WTC11 (cell line): ENCODE data around the gene CELF2. TPM values are rescaled to one million over a fixed set of nuclear protein-coding genes. Genes with fewer than 3 reads are reported as not detected.

ENCODE experiments used
- ATAC-seq: fragments of 200-7000 bp; cut with Tn5 transposase; 2 replicates; pipeline ENCODE4 v1.10.0; 2021; ENCODE audit warnings: mild to moderate bottlenecking, moderate library complexity
- CTCF ChIA-PET: fragments of 300-600 bp; sonication (Branson Sonifier 250); formaldehyde crosslinking; loops from one replicate; lab custom pipeline; 2021; ENCODE audit warnings: antibody characterized with exemption; lab: Charles Lee
- POLR2A ChIA-PET: fragments of 350-600 bp; sonication (Branson Sonifier 250); formaldehyde crosslinking; loops from one replicate; lab custom pipeline; 2021; ENCODE audit warnings: antibody characterized with exemption; lab: Charles Lee
- DNase-seq: peaks from one replicate; pipeline ENCODE4 v3.0.0; 2021; ENCODE audit warnings: low spot score
- H3K27ac Mint-ChIP-seq: 2 replicates; pipeline ENCODE4 v1.8.0; 2021; ENCODE audit warnings: mixed read lengths
- H3K27me3 Mint-ChIP-seq: 2 replicates; pipeline ENCODE4 v1.8.0; 2021; ENCODE audit warnings: low read depth, mild to moderate bottlenecking, moderate library complexity, mixed read lengths
- H3K36me3 Mint-ChIP-seq: 2 replicates; pipeline ENCODE4 v1.8.0; 2021; ENCODE audit warnings: mixed read lengths
- H3K4me1 Mint-ChIP-seq: 2 replicates; pipeline ENCODE4 v1.8.0; 2022; ENCODE audit warnings: mixed read lengths
- H3K4me3 Mint-ChIP-seq: 2 replicates; pipeline ENCODE4 v1.8.0; 2021; ENCODE audit warnings: mild to moderate bottlenecking, moderate library complexity, mixed read lengths
- H3K9me3 Mint-ChIP-seq: 2 replicates; pipeline ENCODE4 v1.8.0; 2021; ENCODE audit warnings: mixed read lengths
- CREB1 ChIP-seq: sonication (generic); formaldehyde crosslinking; IDR thresholded peaks from 2 replicates; pipeline ENCODE4 v1.8.0; 2023; ENCODE audit warnings: mild to moderate bottlenecking, missing genetic modification reagents
- IRF1 ChIP-seq: sonication (generic); formaldehyde crosslinking; IDR thresholded peaks from 2 replicates; pipeline ENCODE4 v1.8.0; 2023; ENCODE audit warnings: missing genetic modification reagents
- IRF2 ChIP-seq: sonication (generic); formaldehyde crosslinking; IDR thresholded peaks from 2 replicates; pipeline ENCODE4 v1.8.0; 2022; ENCODE audit warnings: low read depth, missing genetic modification reagents, borderline replicate concordance
- JAZF1 ChIP-seq: fragments of 250-450 bp; sonication (Bioruptor Pico); IDR thresholded peaks from 2 replicates; pipeline ENCODE4 v1.9.0; 2021; ENCODE audit warnings: moderate library complexity, mild to moderate bottlenecking, inconsistent platforms
- MLX ChIP-seq: sonication (generic); formaldehyde crosslinking; IDR thresholded peaks from 2 replicates; pipeline ENCODE4 v1.8.1; 2023; ENCODE audit warnings: mild to moderate bottlenecking, missing genetic modification reagents, moderate library complexity
- NFYB ChIP-seq: sonication (generic); formaldehyde crosslinking; conservative IDR thresholded peaks from 2 replicates; pipeline ENCODE4 v1.8.0; 2022; ENCODE audit warnings: low read depth, missing genetic modification reagents
- RELA ChIP-seq: sonication (generic); formaldehyde crosslinking; IDR thresholded peaks from 2 replicates; pipeline ENCODE4 v1.8.1; 2022; ENCODE audit warnings: missing genetic modification reagents, mild to moderate bottlenecking, borderline replicate concordance
- TP53 ChIP-seq: sonication (generic); formaldehyde crosslinking; IDR thresholded peaks from 2 replicates; pipeline ENCODE4 v1.8.1; 2023; ENCODE audit warnings: mild to moderate bottlenecking, missing genetic modification reagents
- ZNF317 ChIP-seq: sonication (generic); formaldehyde crosslinking; IDR thresholded peaks from 2 replicates; pipeline ENCODE4 v1.8.1; 2023; ENCODE audit warnings: low read depth, mild to moderate bottlenecking, moderate library complexity, missing genetic modification reagents, borderline replicate concordance
- total RNA-seq: library from RNA; stranded (reverse); gene quantifications from 3 replicates; pipeline ENCODE4 v1.2.3, GENCODE V29; 2021
- TF ChIP-seq, protein P1 (sequence below): sonication (generic); formaldehyde crosslinking; conservative IDR thresholded peaks from 2 replicates; pipeline ENCODE4 v1.8.1; 2023; ENCODE audit warnings: mild to moderate bottlenecking, low read depth, missing genetic modification reagents, moderate library complexity
- TF ChIP-seq, protein P2 (sequence below): sonication (generic); formaldehyde crosslinking; IDR thresholded peaks from 2 replicates; pipeline ENCODE4 v1.8.0; 2022; ENCODE audit warnings: missing genetic modification reagents
- TF ChIP-seq, protein P3 (sequence below): sonication (generic); formaldehyde crosslinking; IDR thresholded peaks from 2 replicates; pipeline ENCODE4 v1.8.1; 2022; ENCODE audit warnings: low read depth, mild to moderate bottlenecking, moderate library complexity, missing genetic modification reagents, borderline replicate concordance
- TF ChIP-seq, protein P4 (sequence below): sonication (generic); formaldehyde crosslinking; IDR thresholded peaks from 2 replicates; pipeline ENCODE4 v1.8.0; 2023; ENCODE audit warnings: mild to moderate bottlenecking, missing genetic modification reagents

The CELF2 gene
- total RNA-seq, 1 experiment from 2014 or later, result 24.6 TPM

DNA sequence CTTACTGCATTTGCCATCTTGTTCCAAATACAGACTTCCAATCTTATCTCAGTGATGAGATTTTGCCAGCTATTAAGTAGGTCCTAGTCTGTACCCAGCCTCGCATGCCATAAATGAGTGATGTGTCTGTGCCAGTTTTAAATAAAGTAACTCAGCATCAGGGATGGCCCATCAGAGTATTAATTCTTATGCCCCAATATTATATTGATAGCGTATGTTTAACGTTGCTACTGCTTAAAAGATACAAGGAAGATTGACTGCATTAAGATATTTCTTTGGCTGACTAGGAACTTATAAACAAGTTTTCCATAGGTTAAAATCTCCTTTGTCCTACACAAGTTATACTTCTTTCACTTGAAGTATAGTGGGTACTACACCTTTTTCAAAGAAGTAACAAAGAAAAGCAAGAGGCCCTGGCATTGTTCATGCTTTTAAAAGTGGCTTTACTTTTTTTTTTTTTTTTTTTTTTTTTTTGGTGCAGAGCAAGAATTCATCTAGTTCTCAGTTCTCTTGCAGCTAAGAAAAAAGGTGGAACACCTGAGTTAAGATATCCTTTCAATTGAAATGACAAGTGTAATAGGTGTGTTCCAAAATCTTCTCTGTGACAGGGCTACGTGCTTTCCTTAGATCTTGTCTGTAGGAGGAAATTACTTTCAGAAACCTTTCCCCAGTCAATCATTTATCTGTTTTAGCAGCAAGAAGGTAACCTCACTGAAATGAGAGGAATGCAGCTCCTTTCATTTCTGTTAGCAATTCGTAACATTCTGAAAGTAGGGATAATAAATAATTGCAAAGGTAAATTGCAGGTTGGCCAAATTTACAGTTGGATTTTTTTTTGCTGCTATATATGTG, 245.0 kb downstream of the CELF2 start:
- TF ChIP-seq, protein P1, sequence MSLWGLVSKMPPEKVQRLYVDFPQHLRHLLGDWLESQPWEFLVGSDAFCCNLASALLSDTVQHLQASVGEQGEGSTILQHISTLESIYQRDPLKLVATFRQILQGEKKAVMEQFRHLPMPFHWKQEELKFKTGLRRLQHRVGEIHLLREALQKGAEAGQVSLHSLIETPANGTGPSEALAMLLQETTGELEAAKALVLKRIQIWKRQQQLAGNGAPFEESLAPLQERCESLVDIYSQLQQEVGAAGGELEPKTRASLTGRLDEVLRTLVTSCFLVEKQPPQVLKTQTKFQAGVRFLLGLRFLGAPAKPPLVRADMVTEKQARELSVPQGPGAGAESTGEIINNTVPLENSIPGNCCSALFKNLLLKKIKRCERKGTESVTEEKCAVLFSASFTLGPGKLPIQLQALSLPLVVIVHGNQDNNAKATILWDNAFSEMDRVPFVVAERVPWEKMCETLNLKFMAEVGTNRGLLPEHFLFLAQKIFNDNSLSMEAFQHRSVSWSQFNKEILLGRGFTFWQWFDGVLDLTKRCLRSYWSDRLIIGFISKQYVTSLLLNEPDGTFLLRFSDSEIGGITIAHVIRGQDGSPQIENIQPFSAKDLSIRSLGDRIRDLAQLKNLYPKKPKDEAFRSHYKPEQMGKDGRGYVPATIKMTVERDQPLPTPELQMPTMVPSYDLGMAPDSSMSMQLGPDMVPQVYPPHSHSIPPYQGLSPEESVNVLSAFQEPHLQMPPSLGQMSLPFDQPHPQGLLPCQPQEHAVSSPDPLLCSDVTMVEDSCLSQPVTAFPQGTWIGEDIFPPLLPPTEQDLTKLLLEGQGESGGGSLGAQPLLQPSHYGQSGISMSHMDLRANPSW (CRISPR knock-in tag), result no peak
- TF ChIP-seq RELA (CRISPR knock-in tag) (no peak), CREB1 (CRISPR knock-in tag) (no peak), MLX (CRISPR knock-in tag) (no peak), ZNF317 (CRISPR knock-in tag) (no peak), NFYB (CRISPR knock-in tag) (no peak), TP53 (CRISPR knock-in tag) (no peak), JAZF1 (no peak), IRF1 (CRISPR knock-in tag) (no peak), IRF2 (CRISPR knock-in tag) (no peak)
- TF ChIP-seq, protein P2, sequence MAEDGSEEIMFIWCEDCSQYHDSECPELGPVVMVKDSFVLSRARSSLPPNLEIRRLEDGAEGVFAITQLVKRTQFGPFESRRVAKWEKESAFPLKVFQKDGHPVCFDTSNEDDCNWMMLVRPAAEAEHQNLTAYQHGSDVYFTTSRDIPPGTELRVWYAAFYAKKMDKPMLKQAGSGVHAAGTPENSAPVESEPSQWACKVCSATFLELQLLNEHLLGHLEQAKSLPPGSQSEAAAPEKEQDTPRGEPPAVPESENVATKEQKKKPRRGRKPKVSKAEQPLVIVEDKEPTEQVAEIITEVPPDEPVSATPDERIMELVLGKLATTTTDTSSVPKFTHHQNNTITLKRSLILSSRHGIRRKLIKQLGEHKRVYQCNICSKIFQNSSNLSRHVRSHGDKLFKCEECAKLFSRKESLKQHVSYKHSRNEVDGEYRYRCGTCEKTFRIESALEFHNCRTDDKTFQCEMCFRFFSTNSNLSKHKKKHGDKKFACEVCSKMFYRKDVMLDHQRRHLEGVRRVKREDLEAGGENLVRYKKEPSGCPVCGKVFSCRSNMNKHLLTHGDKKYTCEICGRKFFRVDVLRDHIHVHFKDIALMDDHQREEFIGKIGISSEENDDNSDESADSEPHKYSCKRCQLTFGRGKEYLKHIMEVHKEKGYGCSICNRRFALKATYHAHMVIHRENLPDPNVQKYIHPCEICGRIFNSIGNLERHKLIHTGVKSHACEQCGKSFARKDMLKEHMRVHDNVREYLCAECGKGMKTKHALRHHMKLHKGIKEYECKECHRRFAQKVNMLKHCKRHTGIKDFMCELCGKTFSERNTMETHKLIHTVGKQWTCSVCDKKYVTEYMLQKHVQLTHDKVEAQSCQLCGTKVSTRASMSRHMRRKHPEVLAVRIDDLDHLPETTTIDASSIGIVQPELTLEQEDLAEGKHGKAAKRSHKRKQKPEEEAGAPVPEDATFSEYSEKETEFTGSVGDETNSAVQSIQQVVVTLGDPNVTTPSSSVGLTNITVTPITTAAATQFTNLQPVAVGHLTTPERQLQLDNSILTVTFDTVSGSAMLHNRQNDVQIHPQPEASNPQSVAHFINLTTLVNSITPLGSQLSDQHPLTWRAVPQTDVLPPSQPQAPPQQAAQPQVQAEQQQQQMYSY (CRISPR knock-in tag), result no peak
- TF ChIP-seq, protein P3, sequence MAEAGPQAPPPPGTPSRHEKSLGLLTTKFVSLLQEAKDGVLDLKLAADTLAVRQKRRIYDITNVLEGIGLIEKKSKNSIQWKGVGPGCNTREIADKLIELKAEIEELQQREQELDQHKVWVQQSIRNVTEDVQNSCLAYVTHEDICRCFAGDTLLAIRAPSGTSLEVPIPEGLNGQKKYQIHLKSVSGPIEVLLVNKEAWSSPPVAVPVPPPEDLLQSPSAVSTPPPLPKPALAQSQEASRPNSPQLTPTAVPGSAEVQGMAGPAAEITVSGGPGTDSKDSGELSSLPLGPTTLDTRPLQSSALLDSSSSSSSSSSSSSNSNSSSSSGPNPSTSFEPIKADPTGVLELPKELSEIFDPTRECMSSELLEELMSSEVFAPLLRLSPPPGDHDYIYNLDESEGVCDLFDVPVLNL (CRISPR knock-in tag), result no peak
- TF ChIP-seq, protein P4, sequence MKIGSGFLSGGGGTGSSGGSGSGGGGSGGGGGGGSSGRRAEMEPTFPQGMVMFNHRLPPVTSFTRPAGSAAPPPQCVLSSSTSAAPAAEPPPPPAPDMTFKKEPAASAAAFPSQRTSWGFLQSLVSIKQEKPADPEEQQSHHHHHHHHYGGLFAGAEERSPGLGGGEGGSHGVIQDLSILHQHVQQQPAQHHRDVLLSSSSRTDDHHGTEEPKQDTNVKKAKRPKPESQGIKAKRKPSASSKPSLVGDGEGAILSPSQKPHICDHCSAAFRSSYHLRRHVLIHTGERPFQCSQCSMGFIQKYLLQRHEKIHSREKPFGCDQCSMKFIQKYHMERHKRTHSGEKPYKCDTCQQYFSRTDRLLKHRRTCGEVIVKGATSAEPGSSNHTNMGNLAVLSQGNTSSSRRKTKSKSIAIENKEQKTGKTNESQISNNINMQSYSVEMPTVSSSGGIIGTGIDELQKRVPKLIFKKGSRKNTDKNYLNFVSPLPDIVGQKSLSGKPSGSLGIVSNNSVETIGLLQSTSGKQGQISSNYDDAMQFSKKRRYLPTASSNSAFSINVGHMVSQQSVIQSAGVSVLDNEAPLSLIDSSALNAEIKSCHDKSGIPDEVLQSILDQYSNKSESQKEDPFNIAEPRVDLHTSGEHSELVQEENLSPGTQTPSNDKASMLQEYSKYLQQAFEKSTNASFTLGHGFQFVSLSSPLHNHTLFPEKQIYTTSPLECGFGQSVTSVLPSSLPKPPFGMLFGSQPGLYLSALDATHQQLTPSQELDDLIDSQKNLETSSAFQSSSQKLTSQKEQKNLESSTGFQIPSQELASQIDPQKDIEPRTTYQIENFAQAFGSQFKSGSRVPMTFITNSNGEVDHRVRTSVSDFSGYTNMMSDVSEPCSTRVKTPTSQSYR, result no peak
- TF ChIP-seq, all 79 proteins: peak for 0
- ATAC-seq, result no peak
- H3K27me3 Mint-ChIP-seq, result no peaks in the 10 kb centered on the region
- peaks cover 22% of the 10 kb centered on the region for H3K4me1 Mint-ChIP-seq
- POLR2A ChIA-PET, result no interaction called here
- no peak for DNase-seq
- no peak overlapping the region for H3K4me3 Mint-ChIP-seq
- peaks cover 22% of the 10 kb centered on the region; the same call in 1 of the 2 replicates for H3K36me3 Mint-ChIP-seq
- H3K27ac Mint-ChIP-seq, result no peak overlapping the region
- CTCF ChIA-PET, result interaction anchor here (0.7 kb wide), 1 partner anchor 163 kb away, joined by 4 read pairs; no protein-coding TSS in a partner anchor
- no peaks in the 10 kb centered on the region for H3K9me3 Mint-ChIP-seq
